Measurements from ENCODE around the gene TEAD3.

DNA sequence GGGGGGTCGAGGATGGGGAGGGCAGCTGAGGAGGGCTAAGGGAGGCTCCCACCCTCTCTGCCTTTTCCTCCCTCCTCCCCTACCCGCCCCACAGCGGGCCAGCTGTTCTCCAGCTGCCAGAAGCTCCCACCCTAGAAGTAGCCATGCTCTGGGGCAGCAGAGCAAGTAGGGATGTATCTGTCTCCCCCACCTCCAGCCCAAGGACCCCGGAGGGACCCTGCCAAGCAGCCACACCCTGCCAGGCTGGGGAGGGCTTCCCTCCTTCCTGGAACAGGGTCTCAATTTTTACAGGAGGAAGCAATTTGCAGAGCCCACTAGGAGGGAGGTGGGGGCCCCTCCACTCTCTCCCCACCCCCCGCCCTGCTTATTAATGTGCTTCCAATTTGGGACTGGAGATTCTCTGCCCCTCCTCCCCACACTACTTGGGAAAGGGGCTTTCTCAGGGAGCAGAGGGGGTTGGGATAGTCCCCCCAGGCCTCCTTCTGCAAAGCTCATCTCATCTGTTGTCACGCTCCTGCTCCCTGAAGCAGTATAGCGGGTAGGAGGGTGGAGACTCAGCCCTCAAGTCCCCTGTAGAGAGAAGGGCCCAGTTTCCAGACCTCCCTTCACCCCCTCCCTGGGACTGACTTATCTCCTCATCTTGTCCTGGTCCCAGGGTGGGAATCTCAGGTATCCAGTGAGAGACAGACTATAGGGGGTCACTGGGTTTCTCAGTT, 4.5 kb downstream of the TEAD3 start:
- TF ChIP-seq, protein P1, sequence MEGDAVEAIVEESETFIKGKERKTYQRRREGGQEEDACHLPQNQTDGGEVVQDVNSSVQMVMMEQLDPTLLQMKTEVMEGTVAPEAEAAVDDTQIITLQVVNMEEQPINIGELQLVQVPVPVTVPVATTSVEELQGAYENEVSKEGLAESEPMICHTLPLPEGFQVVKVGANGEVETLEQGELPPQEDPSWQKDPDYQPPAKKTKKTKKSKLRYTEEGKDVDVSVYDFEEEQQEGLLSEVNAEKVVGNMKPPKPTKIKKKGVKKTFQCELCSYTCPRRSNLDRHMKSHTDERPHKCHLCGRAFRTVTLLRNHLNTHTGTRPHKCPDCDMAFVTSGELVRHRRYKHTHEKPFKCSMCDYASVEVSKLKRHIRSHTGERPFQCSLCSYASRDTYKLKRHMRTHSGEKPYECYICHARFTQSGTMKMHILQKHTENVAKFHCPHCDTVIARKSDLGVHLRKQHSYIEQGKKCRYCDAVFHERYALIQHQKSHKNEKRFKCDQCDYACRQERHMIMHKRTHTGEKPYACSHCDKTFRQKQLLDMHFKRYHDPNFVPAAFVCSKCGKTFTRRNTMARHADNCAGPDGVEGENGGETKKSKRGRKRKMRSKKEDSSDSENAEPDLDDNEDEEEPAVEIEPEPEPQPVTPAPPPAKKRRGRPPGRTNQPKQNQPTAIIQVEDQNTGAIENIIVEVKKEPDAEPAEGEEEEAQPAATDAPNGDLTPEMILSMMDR (IDR thresholded peaks at IDR 0.05): no peak
- TF ChIP-seq POLR2A (IDR thresholded peaks at IDR 0.05): no peak
